ENCODE measurements around the gene SHC4.
"Not testable (repeated sequence)": the region's sequence is repeated elsewhere in the genome, so short reads cannot be mapped to it uniquely, and the experiment has no call there.

The SHC4 gene

DNA sequence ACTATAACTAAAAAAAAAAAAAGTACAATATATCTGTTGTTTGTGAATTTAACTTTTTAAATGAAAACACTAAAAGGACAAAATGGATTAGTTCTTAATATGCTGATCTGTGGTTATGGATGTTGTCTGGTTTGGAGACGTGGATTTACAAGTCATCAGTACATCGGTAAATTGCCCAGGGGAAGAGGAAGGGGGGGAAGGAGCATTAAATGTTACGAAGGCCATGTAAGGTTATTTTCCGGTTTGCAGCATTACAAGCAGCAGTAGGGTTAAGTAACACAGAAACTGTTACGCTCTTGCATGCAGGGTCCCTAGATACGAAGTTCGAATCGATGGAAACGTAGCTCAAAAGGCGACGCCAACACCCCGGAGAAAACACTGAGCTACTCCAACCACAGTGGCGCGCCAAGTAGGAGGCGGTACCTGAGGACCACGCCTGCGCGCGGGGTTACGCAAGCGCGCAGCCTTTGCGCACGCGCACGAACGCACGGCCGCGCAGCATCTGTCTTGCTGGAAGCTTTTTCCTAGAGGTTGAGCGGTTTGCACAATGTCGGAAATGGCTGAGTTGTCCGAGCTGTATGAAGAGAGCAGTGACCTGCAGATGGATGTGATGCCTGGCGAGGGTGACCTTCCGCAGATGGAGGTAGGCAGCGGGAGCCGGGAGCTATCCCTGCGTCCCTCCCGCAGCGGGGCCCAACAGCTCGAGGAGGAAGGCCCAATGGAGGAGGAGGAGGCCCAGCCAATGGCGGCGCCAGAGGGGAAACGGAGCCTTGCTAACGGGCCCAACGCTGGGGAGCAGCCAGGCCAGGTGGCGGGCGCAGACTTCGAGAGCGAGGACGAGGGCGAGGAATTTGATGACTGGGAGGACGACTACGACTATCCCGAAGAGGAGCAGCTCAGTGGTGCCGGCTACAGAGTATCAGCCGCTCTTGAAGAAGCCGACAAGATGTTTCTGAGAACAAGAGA is 85.8 kb downstream of the SHC4 start, which contains the start of gene EID1:
Gene EID1 (plus strand): TSS at position 505 of the 966 bp plus-strand sequence. CDS start 43 bp downstream, at position 548.
- DNase-seq: peak; percentile 71

DNA sequence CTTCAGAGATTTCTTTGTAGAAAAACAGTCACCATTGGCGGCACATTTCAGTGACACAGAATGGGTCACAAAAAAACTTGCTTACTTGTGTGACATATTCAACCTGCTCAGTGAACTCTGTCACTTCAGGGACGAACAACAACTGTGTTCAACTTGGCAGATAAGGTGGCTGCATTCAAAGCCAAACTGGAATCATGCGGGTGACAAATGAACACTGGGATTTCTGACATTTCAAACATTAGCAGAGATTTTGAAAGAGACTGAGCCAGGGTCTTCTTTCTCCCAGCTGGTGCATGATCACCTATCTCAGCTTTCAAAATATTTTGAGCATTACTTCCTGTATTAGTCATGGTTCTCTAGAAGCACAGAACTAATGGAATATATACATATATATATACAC is 87.7 kb downstream of the SHC4 start:
- no peak for DNase-seq

DNA sequence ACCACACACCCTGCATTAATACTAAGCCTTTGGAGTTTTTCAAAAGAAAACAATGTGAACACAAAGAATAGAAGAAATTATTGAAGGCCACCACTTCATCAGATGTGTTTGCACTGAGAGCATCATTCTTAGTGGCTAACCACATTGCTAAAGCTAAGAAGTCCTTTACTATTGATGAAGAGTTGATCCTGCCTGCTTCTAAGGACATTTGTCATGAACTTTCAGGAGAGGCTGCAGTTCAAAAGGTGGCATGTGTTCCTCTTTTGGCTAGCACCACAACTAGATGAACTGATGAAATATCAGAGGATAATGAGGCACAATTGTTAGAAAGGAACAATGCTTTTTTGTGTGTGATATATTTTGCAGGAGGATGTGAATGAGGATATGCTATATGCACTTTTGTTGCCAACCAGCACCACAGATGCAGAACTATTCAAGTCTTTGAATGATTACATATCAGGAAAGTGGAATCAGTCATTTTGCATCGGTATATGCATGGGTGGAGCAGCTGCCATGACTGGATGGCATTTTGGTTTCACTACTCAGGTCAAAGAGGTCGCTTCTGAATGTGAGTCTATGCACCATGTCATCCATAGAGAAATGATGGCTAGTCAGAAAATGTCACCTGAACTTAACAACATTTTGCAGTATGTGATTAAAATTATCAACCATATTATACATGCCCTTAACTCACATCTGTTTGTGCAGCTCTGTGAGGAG is 88.3 kb downstream of the SHC4 start:
- no peak for DNase-seq

DNA sequence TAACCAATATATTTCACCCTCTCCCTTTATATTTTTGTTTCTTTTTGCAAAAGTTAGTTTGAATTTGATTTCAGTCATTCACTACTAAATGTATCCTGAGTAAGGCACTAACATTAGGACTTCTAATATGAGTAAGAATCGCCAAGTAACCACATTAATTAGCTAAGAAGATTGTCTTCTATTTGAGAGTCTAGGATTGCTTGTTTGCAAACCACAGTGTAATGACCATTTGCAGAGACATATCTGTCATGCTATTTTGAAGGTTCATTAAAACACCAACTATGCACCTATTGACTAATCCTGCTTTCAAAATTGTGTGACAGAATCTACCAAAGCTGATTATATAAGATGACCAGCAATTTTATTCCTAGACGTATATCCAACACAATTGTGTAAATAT is 91.1 kb downstream of the SHC4 start:
- no peak for DNase-seq

DNA sequence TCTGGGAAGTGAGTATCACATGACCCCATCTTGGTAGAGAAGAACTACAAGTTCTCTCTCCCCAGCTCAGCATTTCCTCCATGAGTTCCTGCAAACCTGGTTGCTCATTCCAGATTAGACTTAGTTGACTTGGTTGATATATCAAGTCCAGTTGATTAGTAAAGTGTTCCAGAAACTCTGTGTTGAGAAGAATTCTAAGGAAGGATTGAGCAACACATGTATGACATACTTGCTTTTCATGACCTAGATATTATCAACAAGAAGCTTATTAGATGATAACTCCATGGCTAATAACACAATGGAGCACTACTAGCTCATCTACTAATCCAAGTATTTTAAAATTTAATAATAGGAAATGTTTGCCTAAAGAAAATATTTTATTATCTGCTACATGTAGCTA is 92.2 kb downstream of the SHC4 start:
- no peak for DNase-seq

DNA sequence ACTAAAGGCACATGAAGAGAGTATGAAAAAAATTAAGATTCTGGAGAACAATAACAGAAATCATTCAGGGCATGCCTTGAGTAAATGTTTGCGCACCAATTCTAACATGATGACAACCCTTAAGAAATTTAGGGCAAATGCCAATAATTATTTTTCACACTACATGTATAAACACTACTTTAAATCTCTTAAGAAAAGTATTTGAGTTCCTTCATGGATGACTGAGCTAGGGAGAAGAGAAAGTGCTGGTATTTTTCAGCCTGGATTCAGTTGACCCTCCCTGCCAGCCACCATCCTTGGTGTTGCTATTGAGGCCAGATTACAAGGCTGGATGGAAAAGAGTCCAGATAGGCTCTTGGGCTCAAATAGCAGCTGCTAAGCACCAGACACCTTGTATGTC is 93.8 kb downstream of the SHC4 start:
- DNase-seq: no peak

DNA sequence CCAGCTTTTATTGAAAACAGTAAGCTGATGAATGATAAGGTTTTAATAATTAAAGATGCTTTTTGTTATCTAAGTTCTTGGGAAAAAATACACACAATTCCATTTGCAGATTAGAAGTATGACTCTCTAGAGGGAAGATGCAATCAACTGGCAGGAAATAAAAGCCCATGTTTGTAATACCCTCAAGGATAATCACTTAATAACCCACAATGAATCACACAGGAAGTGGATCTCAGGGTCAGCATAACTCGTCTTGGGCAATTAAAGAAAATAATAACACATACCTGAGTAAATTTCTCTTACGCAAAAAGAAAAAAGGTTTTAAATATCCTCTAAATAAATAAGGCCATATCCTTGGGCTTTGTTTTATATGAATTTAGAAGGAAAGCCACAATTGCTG is 95.2 kb downstream of the SHC4 start:
- peak; percentile 12 for DNase-seq

DNA sequence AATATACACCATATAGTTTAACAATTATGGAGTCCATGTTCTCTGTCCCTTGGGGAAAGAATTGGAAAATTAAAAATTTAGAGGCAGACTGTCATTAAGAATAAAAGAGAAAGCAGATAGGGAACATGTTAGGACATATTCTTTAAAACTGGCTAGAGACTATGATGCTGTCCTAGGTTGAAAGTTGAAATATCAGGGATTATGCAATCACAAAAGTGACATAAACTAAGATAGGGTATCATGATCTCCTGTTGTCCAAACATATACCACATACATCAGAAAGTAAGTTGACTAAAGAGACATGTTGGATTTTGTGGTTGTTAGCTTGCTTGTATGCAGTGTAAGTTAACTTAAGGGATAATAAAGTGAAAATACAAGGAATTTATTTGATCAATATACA is 95.7 kb downstream of the SHC4 start:
- no peak for DNase-seq

DNA sequence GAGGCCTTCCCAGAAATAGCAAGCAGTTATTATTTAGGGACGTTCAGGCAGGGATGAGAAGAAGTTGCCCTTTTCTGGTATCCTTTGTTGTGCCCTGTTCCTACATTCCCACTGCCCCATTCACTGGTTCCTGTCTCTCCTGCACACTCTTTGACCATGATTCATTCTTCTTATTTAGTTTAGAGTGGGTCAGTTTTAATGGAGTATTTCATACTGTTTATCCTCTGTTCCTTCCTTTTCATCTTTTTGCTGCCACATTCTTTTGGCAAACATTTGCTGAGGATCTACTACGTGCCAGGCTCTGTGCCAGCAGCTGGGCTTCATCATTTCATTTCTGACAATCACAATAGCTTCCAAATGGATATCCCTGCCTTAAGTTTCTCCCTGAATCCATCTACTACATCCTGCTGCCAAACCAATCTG is 97.6 kb downstream of the SHC4 start:
- DNase-seq: no peak

DNA sequence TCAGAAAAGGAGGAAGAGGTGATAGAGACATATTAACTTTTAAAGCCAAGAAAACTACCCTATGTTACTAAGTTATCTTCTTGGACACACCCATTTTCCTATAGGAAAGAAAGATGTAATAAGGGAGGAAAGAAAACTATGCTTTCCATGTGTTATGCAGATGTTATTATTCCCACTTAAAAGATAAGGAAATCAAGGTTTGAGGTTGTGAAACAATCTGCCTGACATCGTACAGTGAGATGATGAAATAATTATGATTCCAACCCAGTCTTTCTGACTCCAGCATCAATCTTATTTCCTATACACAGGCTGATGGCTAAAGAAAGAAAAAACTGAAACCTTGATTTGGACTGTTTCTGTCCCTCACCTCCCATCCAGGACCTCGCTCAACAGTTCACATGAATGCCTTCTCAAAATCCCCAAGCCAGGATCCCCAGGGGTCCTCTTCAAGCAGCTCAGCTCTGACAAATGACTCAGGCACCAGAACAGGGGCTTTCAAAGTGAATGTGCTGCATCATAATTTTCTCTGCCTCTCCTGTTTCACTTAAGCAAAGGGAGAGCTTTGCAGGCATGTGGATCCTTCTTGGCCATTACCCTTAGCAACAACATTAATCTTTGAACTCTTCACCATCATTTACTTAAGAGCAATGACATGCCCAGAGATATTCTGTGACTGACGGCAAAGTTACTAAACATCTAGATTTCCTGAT is 98.2 kb downstream of the SHC4 start:
- DNase-seq: no peak

DNA sequence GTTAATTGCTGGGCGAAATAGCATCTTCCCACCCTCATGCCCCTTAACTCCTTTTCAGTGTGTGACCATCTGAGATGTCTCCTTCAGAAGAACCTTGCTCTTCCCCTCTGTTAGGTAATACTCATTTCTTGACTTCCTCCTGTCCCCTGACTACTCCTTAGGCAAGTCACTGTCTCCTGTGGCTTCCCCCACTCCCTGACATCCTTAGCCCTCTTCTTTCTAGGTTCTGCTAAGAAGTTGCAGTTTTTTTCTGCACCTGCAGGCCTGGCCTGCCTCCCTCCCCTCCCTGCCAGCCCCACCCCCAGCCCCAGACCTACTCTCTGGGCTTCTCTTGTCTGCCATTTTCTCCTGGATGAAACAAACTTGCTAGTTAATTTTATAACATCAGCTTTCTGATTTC is 101.0 kb downstream of the SHC4 start:
- DNase-seq: no peak

DNA sequence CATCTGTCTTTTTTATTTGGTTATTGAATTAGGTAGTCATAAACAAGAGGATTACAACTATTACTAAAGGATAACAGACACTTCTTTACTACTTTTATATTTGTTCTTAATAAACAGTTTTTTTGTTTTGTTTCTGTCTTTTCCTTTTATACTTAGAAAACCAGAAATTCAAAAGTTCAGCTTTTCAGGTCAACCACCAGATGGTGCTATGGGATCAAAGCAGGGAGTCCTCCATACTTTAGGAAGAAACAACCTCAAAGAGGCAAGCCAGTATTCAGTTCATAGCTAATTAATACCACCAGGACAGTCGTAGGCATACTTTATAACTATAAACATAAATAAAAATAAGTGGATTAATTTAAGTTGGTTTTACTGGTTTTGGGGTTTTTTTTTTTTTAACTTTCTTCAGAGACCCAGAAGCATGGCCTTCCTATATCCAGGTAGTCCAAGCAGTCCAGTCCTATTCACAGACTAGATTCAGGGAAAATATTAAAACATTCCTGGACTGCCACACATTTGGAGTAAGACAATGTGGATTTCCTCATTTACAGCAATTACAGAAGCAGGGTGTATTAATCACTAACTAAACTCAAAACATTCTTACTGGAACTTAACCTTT is 101.8 kb downstream of the SHC4 start:
- DNase-seq: peak; percentile 8

DNA sequence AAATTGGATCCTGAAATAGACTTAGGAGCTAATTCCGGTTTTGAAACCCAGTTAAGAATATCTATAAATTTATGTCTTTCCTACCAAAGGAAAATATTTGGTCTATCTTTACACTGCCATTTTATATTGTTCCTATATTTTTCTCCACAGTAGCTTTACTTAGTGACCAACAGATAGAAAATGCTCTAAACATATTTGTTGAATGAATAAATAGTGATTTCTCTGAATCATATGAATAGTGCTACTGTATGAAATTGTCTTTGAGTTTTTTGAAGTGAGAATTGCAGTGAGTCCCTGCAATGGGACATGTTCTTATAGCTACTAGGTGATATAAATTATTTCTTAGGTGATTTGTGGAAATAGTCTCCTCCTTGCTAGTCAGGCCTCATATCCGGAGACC is 104.3 kb downstream of the SHC4 start:
- DNase-seq: no peak

DNA sequence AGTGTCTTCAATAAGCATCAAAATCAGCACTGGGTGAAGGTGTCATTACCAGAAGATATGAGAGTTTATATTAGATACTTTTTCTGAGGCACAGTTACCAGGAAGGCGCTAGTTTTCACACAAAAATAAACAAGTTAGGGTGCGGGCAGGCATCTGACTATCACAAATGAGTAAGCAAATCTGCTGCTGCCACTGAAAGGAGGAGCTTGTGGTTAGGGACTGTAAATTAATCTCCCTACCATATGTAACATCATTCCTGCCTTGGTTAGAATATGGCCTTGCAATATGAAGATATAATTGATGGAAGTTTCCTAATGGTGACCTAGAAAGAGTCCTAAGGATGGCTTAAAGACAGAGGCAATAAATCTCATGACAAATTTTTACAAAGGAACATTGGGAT is 105.3 kb downstream of the SHC4 start:
- DNase-seq: no peak

DNA sequence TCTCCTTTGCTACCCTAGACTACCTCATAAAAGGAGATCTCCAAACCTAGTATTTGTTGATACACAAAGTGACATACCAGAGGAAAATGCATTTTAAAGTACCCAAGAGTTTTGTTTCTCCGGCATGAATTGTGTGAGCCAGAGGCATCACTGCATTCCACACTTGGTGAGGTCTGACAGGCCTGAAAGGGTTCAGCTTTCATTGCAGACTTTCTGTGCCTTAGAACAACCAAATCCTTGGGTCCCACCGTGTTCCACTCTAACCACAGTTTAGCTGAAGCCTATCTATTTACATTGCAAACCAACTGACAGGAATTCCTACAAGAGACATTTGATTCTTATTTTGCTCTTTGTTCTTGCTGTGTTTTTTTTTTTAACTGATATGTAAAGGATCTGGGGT is 106.8 kb downstream of the SHC4 start:
- no peak for DNase-seq

DNA sequence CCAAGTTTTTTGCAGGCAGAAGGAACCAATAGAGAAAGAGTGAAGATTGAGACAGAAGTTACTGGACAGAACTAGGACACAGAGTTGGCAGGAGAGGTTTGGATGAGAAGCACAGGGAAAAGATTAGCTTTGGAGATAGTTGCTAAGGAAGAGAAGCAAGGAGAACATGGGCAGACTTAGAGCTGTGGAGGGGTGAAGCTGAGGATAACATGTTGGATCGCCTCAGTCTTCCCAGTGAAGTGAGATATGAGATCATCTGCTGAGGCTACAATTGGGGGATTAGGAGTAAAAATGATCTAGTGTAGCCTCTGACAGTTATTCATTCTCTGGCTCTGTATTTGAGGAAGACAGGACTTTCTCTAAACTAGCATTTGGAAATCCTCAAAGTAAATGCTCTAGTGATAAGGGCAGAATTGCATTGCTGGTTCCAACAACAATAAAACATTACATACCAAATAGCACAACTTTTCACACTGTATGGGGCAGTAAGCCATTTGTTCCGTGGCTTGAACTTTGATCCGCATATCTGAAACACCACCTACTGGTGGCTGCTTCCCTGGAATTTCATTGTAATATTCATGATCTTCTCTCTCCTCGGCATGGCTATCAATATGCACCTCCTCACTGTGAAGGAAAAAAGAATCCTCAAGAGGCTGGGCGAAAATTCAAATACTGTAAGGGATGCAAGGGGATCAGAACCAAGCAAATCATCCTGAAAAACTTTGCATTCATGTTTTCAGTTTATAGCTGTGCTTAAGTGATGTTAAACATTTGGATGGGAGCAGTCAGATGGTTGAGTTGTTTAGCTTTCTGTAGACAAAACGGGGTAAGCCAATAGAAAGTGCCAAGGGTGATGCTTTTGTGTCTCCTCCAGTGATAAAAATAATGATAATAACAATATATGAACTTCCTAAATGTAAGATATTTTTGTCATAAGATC is 107.9 kb downstream of the SHC4 start:
- no peak for DNase-seq

DNA sequence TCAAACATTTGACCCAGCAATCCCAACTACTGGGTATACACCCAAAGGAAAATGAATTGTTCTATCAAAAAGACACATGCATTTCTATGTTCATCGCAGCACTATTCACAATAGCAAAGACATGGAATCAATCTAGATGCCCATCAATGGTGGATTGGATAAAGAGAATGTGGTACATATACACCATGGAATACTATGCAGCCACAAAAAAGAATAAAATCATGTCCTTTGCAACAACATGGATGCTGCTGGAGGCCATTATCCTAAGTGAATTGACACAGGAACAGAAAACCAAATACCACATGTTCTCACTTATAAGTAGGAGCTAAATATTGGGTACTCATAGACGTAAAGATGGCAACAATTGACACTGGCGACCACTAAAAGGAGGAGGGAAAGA is 109.3 kb downstream of the SHC4 start:
- not testable (repeated sequence) for DNase-seq

DNA sequence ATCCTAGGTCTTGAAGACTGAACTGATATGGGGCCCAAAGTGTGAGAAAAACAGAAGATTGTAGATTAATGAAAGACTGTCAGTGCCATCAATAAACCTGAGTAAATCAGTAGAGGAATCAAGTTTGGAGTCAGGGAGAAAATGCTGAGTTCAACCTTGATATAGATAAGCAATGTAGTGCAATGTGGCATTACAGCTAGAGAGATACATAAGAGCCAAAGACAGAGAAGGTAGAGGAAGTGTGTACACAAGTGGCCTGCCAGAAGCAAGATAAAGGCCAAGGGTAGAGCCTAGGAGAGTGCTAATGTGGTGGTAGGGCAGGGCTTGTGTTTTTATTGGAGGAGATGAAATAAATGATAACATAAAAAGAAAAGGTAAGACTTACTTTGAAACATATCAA is 111.8 kb downstream of the SHC4 start:
- DNase-seq: no peak

DNA sequence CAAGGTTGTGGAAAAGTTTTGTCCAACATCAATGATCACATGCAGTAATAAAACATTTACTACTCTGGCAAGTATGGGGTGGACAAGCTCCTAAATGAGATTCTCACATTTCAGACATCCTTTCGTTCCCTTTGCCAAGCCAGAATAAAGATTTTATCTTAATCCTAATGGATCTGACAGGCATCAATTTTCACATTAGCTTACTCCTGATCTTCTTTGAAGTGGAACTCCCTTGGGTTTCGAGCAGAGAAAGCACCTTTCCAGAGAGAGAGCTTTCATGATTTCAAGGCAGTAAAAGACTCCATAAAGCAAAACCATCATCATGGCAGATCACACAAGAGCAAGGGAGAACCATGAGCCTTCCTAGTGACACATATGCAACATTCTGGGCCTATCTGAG is 113.1 kb downstream of the SHC4 start:
- no peak for DNase-seq

DNA sequence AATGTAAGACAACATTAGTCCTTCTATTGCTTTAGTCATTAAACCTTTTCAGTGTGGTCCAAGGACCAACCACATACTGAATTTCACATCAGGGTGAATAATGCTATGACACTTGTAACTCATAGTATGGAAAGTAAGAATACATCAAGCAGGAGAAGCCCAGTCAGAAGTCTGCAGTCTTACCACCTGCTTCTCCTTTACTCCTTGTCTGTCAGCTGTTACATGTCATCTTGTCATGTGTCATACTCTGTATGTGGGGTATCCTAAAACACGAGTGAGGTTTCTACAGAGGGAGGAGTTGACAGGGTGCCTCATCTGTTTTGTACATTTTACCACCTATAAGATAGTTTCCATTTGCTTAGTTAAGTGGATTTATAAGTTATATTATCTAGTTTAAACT is 118.6 kb downstream of the SHC4 start:
- DNase-seq: no peak

DNA sequence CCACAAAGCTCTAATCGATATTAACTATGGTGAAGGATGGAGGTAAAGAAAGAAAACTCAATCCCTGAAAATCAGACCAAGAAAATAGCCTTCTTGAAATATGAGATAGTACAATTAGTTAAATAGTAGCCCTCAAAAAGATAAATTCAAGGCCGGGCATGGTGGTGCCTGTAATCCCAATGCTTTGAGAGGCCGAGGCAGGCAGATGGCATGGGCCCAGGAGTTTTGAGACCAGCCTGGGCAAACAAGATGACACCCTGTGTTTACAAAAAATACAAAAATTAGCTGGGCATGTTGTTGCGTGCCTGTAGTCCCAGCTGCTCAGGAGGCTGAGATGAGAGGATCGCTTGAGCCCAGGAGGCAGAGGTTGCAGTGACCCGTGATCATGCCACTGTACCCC is 121.2 kb downstream of the SHC4 start:
- DNase-seq: no peak

DNA sequence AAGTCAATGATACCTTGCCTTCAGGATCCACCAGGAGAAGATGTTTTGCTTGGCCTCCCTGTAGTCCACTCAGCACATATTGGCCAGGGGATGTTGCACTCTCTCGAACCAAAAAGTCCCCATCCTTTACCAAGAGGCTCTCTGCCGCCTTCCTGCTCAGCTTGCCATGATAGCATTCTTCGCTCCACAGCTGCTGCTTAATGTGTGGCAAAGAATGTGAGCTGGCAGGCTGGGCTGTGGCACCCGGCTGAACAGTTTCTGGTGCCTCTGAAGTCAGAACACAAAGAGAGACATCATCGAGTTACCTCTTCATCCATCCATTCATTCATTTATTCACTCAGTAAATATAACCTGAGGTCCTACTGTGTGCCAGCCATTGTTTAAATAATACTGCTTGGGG is 129.0 kb downstream of the SHC4 start:
- no peak for DNase-seq
